HG03354 (cell line): ENCODE measurements around the gene HAPLN2.

Experiments
- ATAC-seq: cut with Tn5 transposase; IDR thresholded peaks from one replicate; pipeline ENCODE4 v1.9.1; 2021; ENCODE audit warnings: mild to moderate bottlenecking; ENCODE audit not compliant: unreplicated experiment, poor library complexity, severe bottlenecking

The HAPLN2 gene

GRCh38 chr1:156671804-156672203, 52.6 kb downstream of the HAPLN2 start:
- no peak for ATAC-seq

GRCh38 chr1:156673387-156674121, 54.3 kb downstream of the HAPLN2 start:
- ATAC-seq = no peak
